ENCODE results near the gene HSPB6. TPM values are rescaled to one million over a fixed set of nuclear protein-coding genes. Genes with fewer than 3 reads are reported as not detected.

HSPB6 gene
- total and polyA plus RNA-seq, 4 donors: 13.2 to 44.8 (median 24.5) TPM

- no peaks in the 10 kb centered on the region for H3K27me3 ChIP-seq (ENCODE audit: control insufficient read depth in 3 of 3, insufficient read depth in 3 of 3, low read length in 2 of 3)
- peaks cover 0 to 30% (median 12%) of the 10 kb centered on the region in 5 donors for H3K4me1 ChIP-seq (ENCODE audit: control insufficient read depth in 5 of 5, insufficient read depth in 5 of 5, low read length in 5 of 5)
- ATAC-seq (ENCODE audit: insufficient read depth, low FRiP score) (no peak), DNase-seq (no peak)
- peak overlapping the region; percentile 47 to 69 for H3K27ac ChIP-seq (ENCODE audit: low read depth in 1 of 2, low read length in 1 of 2)
- 9 to 26% methylated on average over 4 of the region's 4 CpGs for WGBS, 2 donors
- H3K9me3 ChIP-seq (ENCODE audit: control insufficient read depth in 4 of 4, insufficient read depth in 3 of 4, low read length in 3 of 4): no peaks in the 10 kb centered on the region
- peaks cover 0 to 9% (median 2%) of the 10 kb centered on the region in 4 donors for H3K36me3 ChIP-seq (ENCODE audit: control insufficient read depth in 4 of 4, insufficient read depth in 4 of 4, low read length in 4 of 4)
- H3K4me3 ChIP-seq: peak overlapping the region; percentile 57
- no peak for TF ChIP-seq CTCF (IDR thresholded peaks at IDR 0.05; ENCODE audit: control extremely low read depth, extremely low read depth)
- H3K9ac ChIP-seq (ENCODE audit: insufficient read depth in 1 of 2, low read length in 2 of 2): peak overlapping the region; percentile 30 to 73
Observed at GRCh38 chr19:35746087-35746462, 10.8 kb downstream of the HSPB6 start.

GRCh38 chr19:35745328-35746086 lies 11.3 kb downstream of the HSPB6 start, which contains the start of the genes PSENEN and U2AF1L4:
TSS of gene PSENEN (plus strand) at chr19:35745651. CDS start at chr19:35745931, 280 bp downstream.
TSS of gene U2AF1L4 (minus strand) at chr19:35745418. CDS start at chr19:35745391, 27 bp downstream.
- ATAC-seq (ENCODE audit: insufficient read depth, low FRiP score) (peak; percentile 80), DNase-seq (peak; percentile 99 to 100 (median 100))
- no peaks in the 10 kb centered on the region for H3K27me3 ChIP-seq (ENCODE audit: control insufficient read depth in 3 of 3, insufficient read depth in 3 of 3, low read length in 2 of 3)
- peak within 1 kb of the TSS; percentile 73 to 89 for H3K9ac ChIP-seq (ENCODE audit: insufficient read depth in 1 of 2, low read length in 2 of 2)
- peak within 1 kb of the TSS; percentile 90 to 99 for H3K27ac ChIP-seq (ENCODE audit: low read depth in 1 of 2, low read length in 1 of 2)
- peaks cover 0 to 9% (median 2%) of the 10 kb centered on the region in 4 donors for H3K36me3 ChIP-seq (ENCODE audit: control insufficient read depth in 4 of 4, insufficient read depth in 4 of 4, low read length in 4 of 4)
- H3K4me3 ChIP-seq: peak within 1 kb of the TSS; percentile 75
- no peaks in the 10 kb centered on the region for H3K9me3 ChIP-seq (ENCODE audit: control insufficient read depth in 4 of 4, insufficient read depth in 3 of 4, low read length in 3 of 4)
- WGBS, 2 donors: 0 to 1% methylated on average over 40 of the region's 40 CpGs
- TF ChIP-seq CTCF (IDR thresholded peaks at IDR 0.05; ENCODE audit: control extremely low read depth, extremely low read depth): no peak
- peaks cover 0 to 34% (median 12%) of the 10 kb centered on the region in 5 donors for H3K4me1 ChIP-seq (ENCODE audit: control insufficient read depth in 5 of 5, insufficient read depth in 5 of 5, low read length in 5 of 5)

DNA sequence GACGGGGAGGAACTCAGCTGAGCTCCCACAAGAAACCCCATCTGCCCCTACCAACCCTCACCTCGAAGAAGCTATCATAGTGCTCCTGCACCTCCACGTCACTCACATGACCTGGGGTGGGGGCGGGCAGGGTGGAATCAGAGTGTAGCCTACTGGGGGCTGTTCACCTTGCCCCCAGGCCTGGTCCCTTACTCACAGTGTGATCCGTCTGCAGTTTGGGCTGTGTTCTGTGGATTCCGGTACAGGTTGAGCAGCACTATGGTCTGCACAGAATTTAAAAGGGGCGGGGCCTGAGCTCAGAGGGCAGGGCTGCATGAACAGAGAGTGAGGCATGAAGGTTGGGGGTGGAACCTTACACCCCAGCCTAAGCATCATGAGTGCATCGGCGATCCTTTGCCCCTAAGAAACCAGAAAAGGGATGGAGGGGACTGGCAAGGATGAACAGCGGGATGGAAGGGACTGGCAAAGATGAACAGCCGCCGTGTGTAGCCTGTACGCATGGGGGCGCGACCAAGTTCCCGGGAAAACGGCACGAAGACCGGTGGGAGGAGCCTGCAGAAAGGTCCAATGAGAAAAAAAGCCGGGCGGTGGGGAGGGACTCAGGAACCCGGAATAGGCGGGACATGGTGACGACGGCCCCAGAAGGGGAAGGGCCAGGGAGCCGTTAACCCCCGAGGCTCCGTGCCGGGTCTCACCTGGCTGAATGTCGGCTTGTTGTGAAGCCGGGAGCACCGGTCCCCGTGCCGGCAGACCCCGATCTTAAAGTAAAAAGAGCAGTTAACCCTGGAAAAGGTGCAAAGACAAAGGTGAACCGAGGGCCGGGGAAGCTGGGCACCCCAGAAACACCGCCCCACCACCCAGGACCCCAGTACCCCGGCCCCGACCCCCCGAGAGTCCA lies 12.2 kb downstream of the HSPB6 start:
- WGBS, 2 donors: 8 to 10% methylated on average over 31 to 41 of the region's 41 CpGs
- H3K4me3 ChIP-seq: peak overlapping the region; percentile 75
- peak; percentile 20 for TF ChIP-seq CTCF (IDR thresholded peaks at IDR 0.05; ENCODE audit: control extremely low read depth, extremely low read depth)
- H3K4me1 ChIP-seq (ENCODE audit: control insufficient read depth in 5 of 5, insufficient read depth in 5 of 5, low read length in 5 of 5): peaks cover 0 to 38% (median 13%) of the 10 kb centered on the region in 5 donors
- peaks cover 0 to 9% (median 2%) of the 10 kb centered on the region in 4 donors for H3K36me3 ChIP-seq (ENCODE audit: control insufficient read depth in 4 of 4, insufficient read depth in 4 of 4, low read length in 4 of 4)
- DNase-seq (peak; percentile 96 to 98 (median 97)), ATAC-seq (ENCODE audit: insufficient read depth, low FRiP score) (peak; percentile 76)
- no peaks in the 10 kb centered on the region for H3K9me3 ChIP-seq (ENCODE audit: control insufficient read depth in 4 of 4, insufficient read depth in 3 of 4, low read length in 3 of 4)
- H3K27me3 ChIP-seq (ENCODE audit: control insufficient read depth in 3 of 3, insufficient read depth in 3 of 3, low read length in 2 of 3): no peaks in the 10 kb centered on the region
- H3K27ac ChIP-seq (ENCODE audit: low read depth in 1 of 2, low read length in 1 of 2): peak overlapping the region; percentile 90 to 99
- H3K9ac ChIP-seq (ENCODE audit: insufficient read depth in 1 of 2, low read length in 2 of 2): peak overlapping the region; percentile 66 to 89

Measured in lung (tissue), 12 donors.